ENCODE results near the gene ZFC3H1.

Gene ZFC3H1

DNA sequence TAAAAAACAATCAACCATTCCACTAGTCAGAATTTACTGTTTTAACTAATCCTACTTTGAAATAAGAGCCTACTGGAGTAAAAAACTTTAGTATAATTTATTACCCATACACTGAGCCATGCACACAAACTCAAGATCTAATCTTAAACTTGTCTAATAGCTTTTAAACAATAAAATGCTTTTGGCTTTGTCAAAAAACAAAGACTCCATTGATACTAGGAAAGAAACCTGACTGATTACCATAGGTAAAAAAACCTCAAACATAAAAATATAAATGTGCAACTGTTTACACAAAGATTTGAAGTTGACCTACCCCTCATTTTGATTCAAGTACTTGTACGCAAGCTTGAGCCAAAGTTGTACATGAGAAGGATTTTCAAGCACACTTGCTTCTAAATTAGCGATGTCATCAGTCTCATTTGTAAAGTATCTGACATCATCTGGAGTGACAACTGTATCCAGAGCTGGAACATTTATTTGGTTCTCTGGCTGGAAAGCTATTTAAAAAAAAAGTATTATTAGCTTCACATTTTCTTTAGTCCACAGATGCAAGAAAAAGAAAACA, 36.1 kb downstream of the ZFC3H1 start:
- DNase-seq (ENCODE audit: low spot score) = no peak

GRCh38 chr12:71626768-71627167, 36.9 kb downstream of the ZFC3H1 start:
- no peak for DNase-seq (ENCODE audit: low spot score)

GRCh38 chr12:71626098-71626497, 37.5 kb downstream of the ZFC3H1 start:
- no peak for DNase-seq (ENCODE audit: low spot score)

DNA sequence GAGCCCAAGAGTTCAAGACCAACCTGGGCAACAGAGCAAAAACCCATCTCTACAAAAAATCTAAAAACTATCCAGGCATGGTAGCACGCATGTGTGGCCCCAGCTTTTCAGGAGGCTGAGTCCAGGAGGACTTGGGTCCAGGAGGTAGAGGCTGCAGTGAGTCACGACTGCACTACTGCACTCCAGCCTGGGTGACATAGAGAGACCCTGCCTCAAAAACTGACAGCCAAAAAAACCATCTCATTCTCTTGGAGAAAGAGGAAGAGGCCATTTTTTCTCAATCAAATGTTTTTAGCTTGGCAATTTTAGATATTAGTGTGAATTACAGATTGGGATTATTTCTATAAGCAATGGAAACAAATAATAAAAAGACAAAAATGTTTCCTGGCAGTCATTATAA, 38.2 kb downstream of the ZFC3H1 start:
- no peak for DNase-seq (ENCODE audit: low spot score)

DNA sequence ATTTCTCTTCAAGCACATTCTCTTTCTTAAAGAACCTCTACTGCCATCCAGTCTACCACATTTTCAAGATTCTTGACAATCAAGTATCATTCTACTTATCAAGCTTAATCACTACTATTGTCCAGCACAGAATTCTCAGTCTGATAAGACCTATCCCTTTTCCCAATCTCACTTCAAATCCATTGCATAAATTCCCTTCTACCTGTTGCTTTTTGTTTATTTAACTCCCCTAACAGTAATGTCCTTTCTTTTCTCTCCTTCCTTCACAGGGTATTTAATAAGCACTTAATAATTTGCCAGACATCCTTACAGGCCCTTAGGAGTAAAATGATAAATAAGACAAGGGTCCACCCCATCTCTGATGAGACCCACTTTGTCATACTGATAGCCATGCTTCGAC, 41.7 kb downstream of the ZFC3H1 start:
- DNase-seq (ENCODE audit: low spot score) = no peak

DNA sequence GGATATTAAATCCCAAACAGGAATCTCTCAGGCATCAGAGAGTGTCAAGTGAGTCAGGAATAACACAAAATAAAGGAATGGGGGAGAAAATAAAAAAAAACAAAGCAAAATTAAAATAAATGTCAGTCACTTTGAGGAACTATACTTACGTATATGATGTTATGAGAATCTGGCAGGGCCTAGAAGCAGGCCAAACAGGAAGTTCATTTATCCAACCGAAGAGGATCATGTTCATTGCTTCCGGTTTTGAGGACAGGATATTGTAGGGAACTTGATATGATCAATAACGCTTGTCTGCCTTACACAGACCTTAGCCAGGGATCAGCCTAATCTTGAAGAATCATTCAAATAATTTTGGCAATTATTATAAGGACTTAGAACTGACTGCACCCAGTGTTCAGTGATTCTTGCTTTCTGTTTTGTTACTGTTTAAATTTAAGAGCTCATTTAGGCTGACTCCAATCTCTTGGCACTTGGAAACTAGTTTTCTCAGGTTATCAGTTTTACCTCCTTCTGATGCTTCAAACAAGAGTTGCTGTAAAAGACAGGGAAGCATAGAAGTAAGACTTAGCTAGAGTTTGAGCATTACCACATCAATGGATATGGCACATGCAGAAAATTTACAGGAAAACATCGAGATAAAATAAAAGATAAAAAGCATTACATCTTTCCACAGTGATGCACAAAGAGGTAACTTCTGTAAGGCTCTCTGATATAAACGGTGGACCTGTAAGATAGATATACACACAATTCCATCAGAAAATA, 53.4 kb downstream of the ZFC3H1 start:
- no peak for DNase-seq (ENCODE audit: low spot score)

DNA sequence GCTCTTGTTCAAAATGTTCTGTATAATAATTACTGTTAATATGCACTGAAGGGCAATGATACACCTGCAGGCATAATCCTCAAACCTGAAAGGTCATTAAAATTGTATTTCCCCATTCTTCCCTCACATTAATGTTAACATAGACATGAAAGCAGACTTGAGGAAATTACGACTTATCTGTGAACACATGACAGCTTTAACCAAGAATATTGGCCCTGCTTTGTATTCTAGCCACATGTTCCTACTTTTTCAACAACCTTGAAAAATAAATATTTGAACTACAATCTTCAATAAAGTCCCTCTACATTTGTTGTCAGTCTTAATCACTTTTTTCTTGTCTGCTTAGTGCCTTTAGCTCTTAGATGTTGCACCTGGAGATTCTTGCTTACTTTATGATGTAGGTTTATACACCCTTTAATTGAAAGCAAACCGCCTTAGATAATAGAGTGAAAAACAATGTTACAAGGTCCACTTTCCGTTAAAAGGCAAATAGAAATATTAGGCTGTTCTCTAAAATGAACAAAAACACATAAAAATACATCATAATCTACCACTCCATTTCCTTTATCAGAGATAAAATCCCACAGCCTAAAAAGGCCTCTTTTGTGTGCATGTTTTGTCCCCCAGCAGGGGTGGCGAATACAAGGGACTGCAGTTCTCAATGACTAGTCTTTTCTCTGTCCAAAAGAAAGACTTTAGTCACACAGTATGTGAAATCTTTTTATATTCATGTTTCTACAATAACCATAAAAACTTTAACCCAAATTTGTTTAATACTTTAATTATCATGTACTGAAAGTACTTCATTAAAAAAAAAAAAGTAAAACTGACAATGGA, 55.9 kb downstream of the ZFC3H1 start:
- DNase-seq (ENCODE audit: low spot score) = peak; percentile 37

GRCh38 chr12:71605039-71605438, 58.6 kb downstream of the ZFC3H1 start:
- no peak for DNase-seq (ENCODE audit: low spot score)

DNA sequence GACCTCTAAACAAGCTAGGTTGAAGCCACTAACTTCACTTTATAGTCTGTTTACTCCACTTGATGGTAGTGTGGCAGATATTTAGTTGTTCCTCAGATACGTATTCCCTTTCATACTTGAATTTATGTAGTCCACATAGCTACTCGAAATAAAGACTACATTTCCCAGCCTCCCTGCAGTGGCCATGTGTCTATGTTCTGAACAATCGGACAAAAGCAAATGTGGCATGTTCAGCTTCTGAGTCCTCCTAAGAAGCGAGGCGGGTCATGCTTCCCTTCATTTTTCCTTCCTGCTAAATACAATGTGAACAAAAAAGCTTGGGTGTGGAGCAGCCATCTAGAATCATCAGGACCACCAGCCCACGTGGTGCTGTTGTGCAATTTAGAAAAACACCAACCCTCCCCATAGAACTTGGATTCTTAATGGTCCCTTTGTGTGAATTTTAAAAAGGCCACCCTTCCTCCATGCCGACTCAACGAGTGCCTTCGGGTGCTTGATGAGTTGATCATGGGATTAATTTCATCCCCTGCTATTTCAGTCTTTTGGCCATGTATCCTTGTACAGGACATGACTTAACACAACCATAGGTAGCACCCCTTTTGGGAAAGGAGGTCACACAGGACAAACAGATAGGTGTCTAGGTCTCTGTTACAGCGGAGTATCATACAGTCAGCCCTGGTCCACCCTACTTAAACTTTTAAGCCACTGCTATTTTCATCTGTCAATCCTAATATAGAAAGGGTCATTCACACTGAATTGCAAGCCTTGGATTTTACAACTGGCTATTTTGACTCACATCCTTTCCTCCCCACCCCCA, 60.7 kb downstream of the ZFC3H1 start:
- no peak for DNase-seq (ENCODE audit: low spot score)

GRCh38 chr12:71601546-71601945, 62.1 kb downstream of the ZFC3H1 start:
- no peak for DNase-seq (ENCODE audit: low spot score)

- no peak for DNase-seq (ENCODE audit: low spot score)
Measured at GRCh38 chr12:71599210-71599609, 64.4 kb downstream of the ZFC3H1 start.

GRCh38 chr12:71594214-71594948, 69.3 kb downstream of the ZFC3H1 start:
- DNase-seq (ENCODE audit: low spot score) = no peak

DNA sequence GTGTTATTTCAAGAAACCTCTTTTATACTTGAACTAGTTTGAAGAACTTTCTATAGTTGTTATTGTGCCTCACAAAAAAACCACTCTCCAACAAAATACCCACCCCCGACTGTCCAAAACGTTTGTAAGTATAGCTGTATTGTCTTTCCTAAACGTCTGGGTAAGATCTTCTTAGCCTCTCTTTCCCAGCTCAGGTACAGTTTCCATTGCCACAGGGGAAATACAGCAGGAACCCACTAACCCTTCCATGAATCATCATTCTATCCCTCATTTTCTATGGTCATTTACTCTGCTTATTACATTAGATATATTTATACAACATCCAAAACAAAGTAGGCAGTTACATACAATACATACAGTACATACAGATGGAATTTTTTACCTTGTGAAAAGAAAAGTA, 70.8 kb downstream of the ZFC3H1 start:
- no peak for DNase-seq (ENCODE audit: low spot score)

GRCh38 chr12:71591601-71592000, 72.0 kb downstream of the ZFC3H1 start:
- DNase-seq (ENCODE audit: low spot score) = no peak

DNA sequence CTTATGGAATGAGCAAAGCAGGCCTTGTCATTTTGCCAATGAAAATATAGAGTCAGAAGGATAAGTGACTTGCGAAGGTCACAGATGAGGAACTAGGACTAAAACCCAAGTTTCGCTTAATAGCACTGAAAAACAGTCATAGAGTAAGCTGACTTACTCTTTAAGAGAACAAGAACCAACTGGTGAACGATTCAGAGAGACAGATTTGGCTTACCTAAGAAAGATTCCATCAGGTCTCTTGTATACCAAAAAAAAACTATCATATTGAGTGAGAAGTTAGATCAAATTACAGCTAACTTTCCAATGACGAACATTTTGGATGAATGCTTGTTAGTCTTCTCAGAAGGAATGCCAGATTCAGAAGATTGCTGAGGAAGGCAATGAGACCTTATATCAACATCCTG, 74.2 kb downstream of the ZFC3H1 start:
- DNase-seq (ENCODE audit: low spot score) = no peak

- DNase-seq (ENCODE audit: low spot score) = no peak
Measured at GRCh38 chr12:71587012-71587411, 76.6 kb downstream of the ZFC3H1 start.

DNA sequence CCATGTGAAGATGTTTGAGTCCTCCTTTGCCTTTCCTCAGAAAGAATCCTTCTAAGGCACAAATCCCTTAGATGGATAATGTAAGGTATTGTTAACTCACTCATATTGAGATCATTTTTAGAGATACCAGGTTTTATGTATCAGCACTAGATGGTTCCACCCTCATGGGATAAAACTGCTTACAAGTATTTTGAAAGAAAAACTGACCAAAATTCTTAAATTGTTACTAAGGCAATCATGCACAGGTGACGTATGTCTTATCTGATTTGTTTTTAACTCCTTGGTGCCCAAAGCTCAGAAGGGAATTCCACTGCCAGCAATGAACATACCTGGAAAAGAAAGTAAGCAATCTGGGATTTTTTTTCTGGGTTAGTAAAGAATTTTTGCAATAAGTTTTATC, 78.4 kb downstream of the ZFC3H1 start:
- DNase-seq (ENCODE audit: low spot score) = no peak

- DNase-seq (ENCODE audit: low spot score) = no peak
Measured at GRCh38 chr12:71584356-71584755, 79.3 kb downstream of the ZFC3H1 start.

DNA sequence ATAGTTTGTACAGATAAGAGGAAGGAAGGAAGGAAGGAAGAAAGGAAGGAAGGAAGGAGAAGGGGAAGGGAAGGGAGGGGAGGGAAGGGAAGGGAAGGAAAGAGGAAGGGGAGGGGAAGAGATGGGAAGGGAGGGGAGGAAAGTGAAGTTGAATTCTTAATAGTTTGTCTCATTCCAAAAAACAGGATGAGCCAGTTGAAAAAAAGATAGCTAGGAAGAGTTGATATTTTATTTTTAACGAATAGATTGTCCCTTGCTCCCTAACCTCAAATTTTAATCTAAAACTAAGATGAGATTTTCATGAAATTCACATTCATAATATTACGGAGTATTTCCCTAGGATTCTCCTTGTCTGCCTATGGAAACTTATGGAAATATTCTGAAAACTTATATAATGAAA, 80.7 kb downstream of the ZFC3H1 start:
- DNase-seq (ENCODE audit: low spot score) = no peak

DNA sequence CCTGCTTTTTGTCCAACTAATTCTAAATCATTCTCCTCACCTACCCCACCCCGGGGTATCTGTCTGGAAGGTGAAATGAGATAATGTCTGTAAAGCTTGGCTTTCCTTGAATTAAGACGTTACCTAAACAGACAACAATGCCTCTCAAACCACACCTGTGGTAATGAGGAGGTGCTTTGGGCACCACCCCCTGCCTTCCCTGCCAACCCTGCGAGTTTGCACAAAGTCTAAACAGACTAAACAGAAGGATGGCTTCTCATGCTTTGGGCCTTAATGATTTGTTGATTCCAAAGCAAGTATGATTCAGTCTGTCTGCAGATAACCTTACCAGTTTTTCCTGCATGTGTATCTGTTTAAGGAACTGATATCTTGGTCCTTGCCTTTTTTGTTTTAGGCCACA, 82.4 kb downstream of the ZFC3H1 start:
- no peak for DNase-seq (ENCODE audit: low spot score)

DNA sequence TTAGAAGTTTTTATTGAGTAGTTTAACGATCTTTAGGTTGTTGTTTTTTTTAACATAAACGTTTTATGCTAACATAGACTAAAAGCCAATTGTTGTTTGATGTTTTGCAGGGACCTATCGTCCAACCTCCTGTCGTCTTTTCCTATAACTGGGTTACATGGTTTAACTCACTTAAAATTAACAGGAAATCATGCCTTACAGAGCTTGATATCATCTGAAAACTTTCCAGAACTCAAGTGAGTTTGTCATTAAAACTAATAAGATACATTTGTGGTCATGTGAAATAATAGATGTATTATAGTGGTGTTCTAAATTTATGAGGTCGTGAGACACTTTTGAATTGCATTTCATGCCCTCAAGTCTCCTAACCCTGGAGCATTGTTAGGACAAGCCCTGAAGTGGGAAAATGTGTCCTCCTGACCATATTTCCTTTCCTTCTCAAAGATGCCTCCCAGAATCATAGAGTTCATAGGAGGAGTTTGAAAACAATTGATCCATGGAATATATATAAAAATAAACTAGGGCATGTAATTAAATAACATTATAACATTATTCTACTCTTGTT, 84.9 kb downstream of the ZFC3H1 start:
- DNase-seq (ENCODE audit: low spot score) = no peak
